OCI-LY3 (cell line): ENCODE measurements around the gene MACROD1.
"Not testable (repeated sequence)": the region's sequence is repeated elsewhere in the genome, so short reads cannot be mapped to it uniquely, and the experiment has no call there.

Source experiments
- H2AFZ ChIP-seq: fragments of 200-600, 300-600 bp; shearing (Covaris generic); 2 replicates; pipeline ENCODE4 v1.6.0; 2014; ENCODE audit warnings: antibody characterized with exemption, low read depth, low read length
- H3K27ac ChIP-seq: fragments of 200-600, 300-600 bp; sonication (generic); 2 replicates; pipeline ENCODE4 v1.5.1; 2014; ENCODE audit warnings: mild to moderate bottlenecking, low read length, moderate library complexity, mixed read lengths
- H3K27me3 ChIP-seq: fragments of 200-600, 300-600 bp; sonication (generic); 2 replicates; pipeline ENCODE4 v1.6.1; 2014; ENCODE audit warnings: low read depth, low read length, mixed read lengths
- H3K36me3 ChIP-seq: fragments of 200-600, 300-600 bp; sonication (generic); replicated peaks from 2 replicates; pipeline ENCODE3; 2014; ENCODE audit warnings: low read depth, low read length, mixed read lengths
- H3K4me1 ChIP-seq: fragments of 300-600, 200-600 bp; sonication (generic); 2 replicates; pipeline ENCODE4 v1.6.1; 2014; ENCODE audit warnings: low read length, mixed read lengths
- H3K4me2 ChIP-seq: fragments of 200-600, 300-600 bp; sonication (generic); 2 replicates; pipeline ENCODE4 v1.6.1; 2014; ENCODE audit warnings: low read length, mixed read lengths
- H3K4me3 ChIP-seq: fragments of 300-600, 200-600 bp; sonication (generic); 2 replicates; pipeline ENCODE4 v1.5.1; 2014; ENCODE audit warnings: antibody characterized with exemption, mild to moderate bottlenecking, low read length, moderate library complexity
- H3K79me2 ChIP-seq: fragments of 300-600, 200-600 bp; shearing (Covaris generic); 2 replicates; pipeline ENCODE4 v1.6.1; 2014; ENCODE audit warnings: mild to moderate bottlenecking, low read length, mixed read lengths
- H3K9ac ChIP-seq: fragments of 300-600, 200-600 bp; shearing (Covaris generic); 2 replicates; pipeline ENCODE4 v1.6.0; 2014; ENCODE audit warnings: mild to moderate bottlenecking, low read length, moderate library complexity
- H3K9me3 ChIP-seq: fragments of 200-600, 300-600 bp; shearing (Covaris generic); 2 replicates; pipeline ENCODE4 v1.6.1; 2014; ENCODE audit warnings: low read length, mixed read lengths; ENCODE audit not compliant: insufficient read depth
- H4K20me1 ChIP-seq: fragments of 200-600, 300-600 bp; sonication (generic); 2 replicates; pipeline ENCODE4 v1.6.1; 2016; ENCODE audit warnings: low read length, mixed read lengths; ENCODE audit not compliant: insufficient read depth
- EZH2phosphoT487 ChIP-seq: fragments of 200-600 bp; shearing (Covaris generic); IDR thresholded peaks from 2 replicates; pipeline ENCODE4 v1.6.1; 2018; ENCODE audit warnings: antibody characterized with exemption, mixed run types, low read depth
- TF ChIP-seq, protein P1 (sequence below): fragments of 200-600, 300-600 bp; sonication (generic); IDR thresholded peaks from 2 replicates; pipeline ENCODE4 v1.5.1; 2014; ENCODE audit warnings: antibody characterized with exemption, low read length, low read depth

Gene MACROD1

DNA sequence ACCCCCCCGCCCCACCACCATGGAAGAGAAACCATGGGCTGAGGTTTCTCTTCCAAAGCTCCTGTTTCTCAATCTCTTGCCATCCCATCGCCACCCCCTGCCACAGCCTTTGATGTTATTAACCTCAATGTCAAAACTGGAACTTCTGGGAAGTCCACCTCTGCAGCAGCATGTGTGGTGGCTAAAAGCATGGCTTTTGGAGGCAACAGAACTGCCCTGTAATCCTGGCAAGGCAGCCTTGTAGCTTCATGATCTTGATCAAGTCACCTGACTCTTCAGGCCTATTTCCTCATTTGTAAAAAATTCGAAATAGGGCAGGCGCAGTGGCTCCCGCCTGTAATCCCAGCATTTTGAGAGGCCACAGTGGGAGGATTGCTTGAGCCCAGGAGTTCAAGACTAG lies 195.0 kb downstream of the MACROD1 start:
- no peaks in the 10 kb centered on the region for H4K20me1 ChIP-seq
- peaks cover under 1% of the 10 kb centered on the region for H3K36me3 ChIP-seq
- peaks cover 10% of the 10 kb centered on the region for H3K4me1 ChIP-seq
- H3K4me3 ChIP-seq, result no peak overlapping the region
- H2AFZ ChIP-seq, result peak overlapping the region; percentile 74
- H3K4me2 ChIP-seq, result no peak overlapping the region
- no peaks in the 10 kb centered on the region for H3K9me3 ChIP-seq
- peaks cover 15% of the 10 kb centered on the region for H3K79me2 ChIP-seq
- TF ChIP-seq, protein P1, sequence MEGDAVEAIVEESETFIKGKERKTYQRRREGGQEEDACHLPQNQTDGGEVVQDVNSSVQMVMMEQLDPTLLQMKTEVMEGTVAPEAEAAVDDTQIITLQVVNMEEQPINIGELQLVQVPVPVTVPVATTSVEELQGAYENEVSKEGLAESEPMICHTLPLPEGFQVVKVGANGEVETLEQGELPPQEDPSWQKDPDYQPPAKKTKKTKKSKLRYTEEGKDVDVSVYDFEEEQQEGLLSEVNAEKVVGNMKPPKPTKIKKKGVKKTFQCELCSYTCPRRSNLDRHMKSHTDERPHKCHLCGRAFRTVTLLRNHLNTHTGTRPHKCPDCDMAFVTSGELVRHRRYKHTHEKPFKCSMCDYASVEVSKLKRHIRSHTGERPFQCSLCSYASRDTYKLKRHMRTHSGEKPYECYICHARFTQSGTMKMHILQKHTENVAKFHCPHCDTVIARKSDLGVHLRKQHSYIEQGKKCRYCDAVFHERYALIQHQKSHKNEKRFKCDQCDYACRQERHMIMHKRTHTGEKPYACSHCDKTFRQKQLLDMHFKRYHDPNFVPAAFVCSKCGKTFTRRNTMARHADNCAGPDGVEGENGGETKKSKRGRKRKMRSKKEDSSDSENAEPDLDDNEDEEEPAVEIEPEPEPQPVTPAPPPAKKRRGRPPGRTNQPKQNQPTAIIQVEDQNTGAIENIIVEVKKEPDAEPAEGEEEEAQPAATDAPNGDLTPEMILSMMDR, result no peak
- no peak for TF ChIP-seq EZH2phosphoT487
- no peak overlapping the region for H3K27ac ChIP-seq
- no peak overlapping the region for H3K9ac ChIP-seq
- no peaks in the 10 kb centered on the region for H3K27me3 ChIP-seq

DNA sequence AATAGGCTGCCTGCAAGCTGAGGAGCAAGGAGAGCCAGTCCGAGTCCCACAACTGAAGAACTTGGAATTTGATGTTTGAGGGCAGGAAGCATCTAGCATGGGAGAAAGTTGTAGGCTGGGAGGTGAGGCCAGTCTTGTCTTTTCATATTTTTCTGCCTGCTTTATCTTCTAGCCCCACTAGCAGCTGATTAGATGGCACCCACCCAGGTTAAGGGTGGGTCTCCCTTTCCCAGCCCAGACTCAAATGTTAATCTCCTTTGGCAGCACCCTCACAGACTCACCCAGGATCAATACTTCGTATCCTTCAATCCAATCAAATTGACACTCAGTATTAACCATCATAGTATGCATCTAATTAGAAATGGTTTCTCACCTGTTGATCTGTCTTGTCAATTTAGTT lies 196.5 kb downstream of the MACROD1 start:
- peaks cover 1% of the 10 kb centered on the region for H3K79me2 ChIP-seq
- H3K9ac ChIP-seq, result no peak overlapping the region
- H3K27me3 ChIP-seq, result no peaks in the 10 kb centered on the region
- no peaks in the 10 kb centered on the region for H3K9me3 ChIP-seq
- H4K20me1 ChIP-seq, result no peaks in the 10 kb centered on the region
- H3K36me3 ChIP-seq, result no peaks in the 10 kb centered on the region
- no peak overlapping the region for H3K27ac ChIP-seq
- no peak overlapping the region for H3K4me3 ChIP-seq
- peaks cover 5% of the 10 kb centered on the region for H3K4me1 ChIP-seq
- TF ChIP-seq EZH2phosphoT487, result no peak
- TF ChIP-seq, protein P1, result no peak
- H3K4me2 ChIP-seq, result no peak overlapping the region
- H2AFZ ChIP-seq, result no peak overlapping the region

DNA sequence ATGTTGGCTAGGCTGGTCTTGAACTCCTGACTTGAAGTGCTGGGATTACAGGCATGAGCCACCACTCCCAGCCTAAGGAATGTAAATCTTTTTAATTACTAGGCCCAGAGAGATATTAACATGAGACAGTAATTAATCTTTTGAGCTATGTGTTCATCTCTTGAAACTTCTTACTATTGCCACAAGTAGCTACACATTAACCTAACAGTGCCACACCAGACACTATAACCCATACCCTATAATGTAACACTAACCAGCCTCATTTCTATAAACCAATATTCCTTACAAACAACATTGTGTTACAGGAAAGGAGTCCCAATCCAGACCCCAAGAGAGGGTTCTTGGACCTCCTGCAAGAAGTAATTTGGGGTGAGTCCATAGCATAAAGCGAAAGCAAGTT lies 199.5 kb downstream of the MACROD1 start:
- Histone ChIP-seq H2AFZ (no peak overlapping the region), H3K4me3 (no peak overlapping the region), H3K79me2 (no peaks in the 10 kb centered on the region), H3K27ac (no peak overlapping the region), H3K27me3 (no peaks in the 10 kb centered on the region), H4K20me1 (no peaks in the 10 kb centered on the region), H3K4me2 (no peak overlapping the region), H3K4me1 (peaks cover 9% of the 10 kb centered on the region), H3K9me3 (no peaks in the 10 kb centered on the region), H3K9ac (no peak overlapping the region), H3K36me3 (no peaks in the 10 kb centered on the region)
- no peak for TF ChIP-seq EZH2phosphoT487
- TF ChIP-seq, protein P1, result no peak

DNA sequence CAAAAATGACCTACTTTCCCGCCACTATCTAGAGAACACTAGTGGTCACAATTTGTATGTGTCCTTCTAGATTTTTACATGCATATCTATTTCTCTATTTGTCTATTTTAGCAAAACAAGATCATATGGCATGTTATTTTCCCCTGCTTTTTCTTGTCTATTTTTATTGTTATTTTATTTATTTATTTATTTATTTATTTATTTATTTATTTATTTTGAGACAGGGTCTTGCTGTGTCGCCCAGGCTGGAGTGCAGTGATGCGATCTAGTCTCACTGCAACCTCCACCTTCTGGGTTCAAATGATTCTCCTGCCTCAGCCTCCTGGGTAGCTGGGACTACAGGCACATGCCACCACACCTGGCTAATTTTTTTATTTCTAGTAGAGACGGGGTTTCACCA lies 202.0 kb downstream of the MACROD1 start:
- H3K27ac ChIP-seq, H2AFZ ChIP-seq, H4K20me1 ChIP-seq, H3K4me1 ChIP-seq, H3K79me2 ChIP-seq, H3K27me3 ChIP-seq, H3K4me2 ChIP-seq, H3K9me3 ChIP-seq, H3K9ac ChIP-seq, H3K4me3 ChIP-seq, H3K36me3 ChIP-seq: not testable (repeated sequence)
